IPS DF 6.9 (cell line): ENCODE results near the gene SH3PXD2B.
"Not testable (repeated sequence)": the region's sequence is repeated elsewhere in the genome, so short reads cannot be mapped to it uniquely, and the experiment has no call there.

Source experiments
- DNase-seq: peaks from one replicate; pipeline ENCODE4 v3.0.0-alpha.2; 2013; ENCODE audit warnings: low read depth, low spot score
- H3K27ac ChIP-seq: one replicate; pipeline ENCODE4 v1.5.1; 2013; ENCODE audit warnings: low read length, control low read depth
- H3K27me3 ChIP-seq: 2 replicates; pipeline ENCODE4 v1.6.1; 2013; ENCODE audit warnings: mild to moderate bottlenecking, low read length; ENCODE audit not compliant: control insufficient read depth, insufficient read depth
- H3K36me3 ChIP-seq: 2 replicates; pipeline ENCODE4 v1.6.1; 2013; ENCODE audit warnings: low read length; ENCODE audit not compliant: control insufficient read depth, insufficient read depth
- H3K4me1 ChIP-seq: 2 replicates; pipeline ENCODE4 v1.6.1; 2013; ENCODE audit warnings: low read length; ENCODE audit not compliant: control insufficient read depth, insufficient read depth
- H3K4me3 ChIP-seq: 2 replicates; pipeline ENCODE4 v1.5.1; 2013; ENCODE audit warnings: mild to moderate bottlenecking, low read length
- H3K9me3 ChIP-seq: 2 replicates; pipeline ENCODE4 v1.6.1; 2013; ENCODE audit warnings: low read length, inconsistent platforms; ENCODE audit not compliant: control insufficient read depth, insufficient read depth
- WGBS: extraction: QIAGEN DNeasy Blood & Tissue Kit; methylation state at CpG from one replicate; pipeline ENCODE4 v1.1.7; 2013; ENCODE audit warnings: mixed read lengths, missing lambda C conversion rate; ENCODE audit not compliant: insufficient read length, insufficient coverage; 5-methylcytosine and 5-hydroxymethylcytosine counted together

Gene SH3PXD2B

GRCh38 chr5:172299916-172300439 lies 154.3 kb downstream of the SH3PXD2B start:
- no peak for DNase-seq

GRCh38 chr5:172294831-172295230 lies 159.5 kb downstream of the SH3PXD2B start:
- no peaks in the 10 kb centered on the region for H3K27me3 ChIP-seq
- H3K36me3 ChIP-seq = no peaks in the 10 kb centered on the region
- DNase-seq = no peak
- no peaks in the 10 kb centered on the region; the same call in 1 of the 2 replicates for H3K4me1 ChIP-seq
- H3K27ac ChIP-seq = no peak overlapping the region
- H3K9me3 ChIP-seq = no peaks in the 10 kb centered on the region
- H3K4me3 ChIP-seq = no peak overlapping the region

More at GRCh38 chr5:172299916-172300439, 154.3 kb downstream of the SH3PXD2B start:
- no CpG with 5 or more reads among the region's 2 CpGs for WGBS
- Histone ChIP-seq H3K27me3 (no peaks in the 10 kb centered on the region), H3K4me1 (no peaks in the 10 kb centered on the region), H3K36me3 (no peaks in the 10 kb centered on the region), H3K4me3 (no peak overlapping the region), H3K27ac (no peak overlapping the region), H3K9me3 (no peaks in the 10 kb centered on the region; the same call in 1 of the 2 replicates)

- H3K9me3 ChIP-seq = no peaks in the 10 kb centered on the region
- H3K27ac ChIP-seq = no peak overlapping the region
- no peaks in the 10 kb centered on the region for H3K27me3 ChIP-seq
- H3K36me3 ChIP-seq = no peaks in the 10 kb centered on the region
- WGBS = no CpG with 5 or more reads among the region's 2 CpGs
- no peak overlapping the region for H3K4me3 ChIP-seq
- no peak for DNase-seq
- no peaks in the 10 kb centered on the region; the same call in 1 of the 2 replicates for H3K4me1 ChIP-seq
Observed at GRCh38 chr5:172293745-172294342, 160.5 kb downstream of the SH3PXD2B start.

DNA sequence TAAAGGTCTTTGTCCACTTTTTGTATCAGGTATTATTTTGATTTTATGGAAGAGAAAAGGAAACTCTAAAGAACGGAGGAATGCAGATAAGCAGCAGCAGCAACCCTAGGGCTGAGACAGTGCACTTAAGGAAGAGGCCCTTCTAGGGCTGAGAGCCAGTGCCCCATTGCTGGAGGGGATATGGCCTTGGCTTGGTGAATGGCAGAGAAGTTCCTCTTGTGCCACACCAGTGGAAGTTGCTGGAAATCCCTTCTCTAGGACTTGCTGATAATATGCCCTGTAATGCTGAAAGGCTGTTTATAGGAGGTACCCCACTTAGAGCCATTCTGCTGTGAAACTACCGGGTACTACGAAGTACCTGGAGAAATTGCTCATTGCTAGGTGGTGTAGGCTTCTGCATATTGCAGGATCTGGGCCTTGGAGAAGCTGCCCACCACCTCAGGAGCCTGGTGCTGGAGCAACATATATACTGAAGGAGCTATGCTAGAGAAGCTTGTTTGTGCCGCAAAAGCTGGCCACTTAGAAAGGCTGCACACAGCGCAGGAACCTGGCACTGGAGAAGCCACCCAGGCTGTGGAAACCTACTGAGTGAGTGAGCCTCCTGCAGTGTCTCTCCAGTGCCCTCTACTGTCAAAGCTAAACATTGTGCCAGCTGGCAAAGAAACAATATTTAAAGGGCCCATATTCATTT lies 161.1 kb downstream of the SH3PXD2B start:
- Histone ChIP-seq H3K36me3 (no peaks in the 10 kb centered on the region), H3K4me3 (no peak overlapping the region), H3K4me1 (no peaks in the 10 kb centered on the region; the same call in 1 of the 2 replicates), H3K9me3 (no peaks in the 10 kb centered on the region), H3K27me3 (no peaks in the 10 kb centered on the region), H3K27ac (no peak overlapping the region)
- no peak for DNase-seq
- no CpG with 5 or more reads among the region's 5 CpGs for WGBS

GRCh38 chr5:172291837-172292236 lies 162.5 kb downstream of the SH3PXD2B start:
- H3K36me3 ChIP-seq, H3K9me3 ChIP-seq, H3K4me3 ChIP-seq, H3K27ac ChIP-seq, DNase-seq, H3K4me1 ChIP-seq, H3K27me3 ChIP-seq: not testable (repeated sequence)
- no CpG with 5 or more reads among the region's 5 CpGs for WGBS

- Histone ChIP-seq H3K27ac (no peak overlapping the region), H3K36me3 (no peaks in the 10 kb centered on the region), H3K9me3 (no peaks in the 10 kb centered on the region), H3K4me3 (no peak overlapping the region), H3K4me1 (no peaks in the 10 kb centered on the region; the same call in 1 of the 2 replicates), H3K27me3 (no peaks in the 10 kb centered on the region)
- no CpG with 5 or more reads among the region's 4 CpGs for WGBS
- DNase-seq = no peak
Observed at GRCh38 chr5:172288465-172288864, 165.9 kb downstream of the SH3PXD2B start.

- not testable (repeated sequence) for H3K36me3 ChIP-seq, H3K4me1 ChIP-seq, H3K9me3 ChIP-seq, H3K27ac ChIP-seq, H3K27me3 ChIP-seq, H3K4me3 ChIP-seq, DNase-seq
- WGBS = no CpG with 5 or more reads among the region's 3 CpGs
Observed at GRCh38 chr5:172287140-172287539, 167.2 kb downstream of the SH3PXD2B start.

- no peak overlapping the region for H3K27ac ChIP-seq
- H3K4me1 ChIP-seq = 0 out of 2 replicates have a peak, but pooled peaks cover 1% of the 10 kb centered on the region
- WGBS = no CpG with 5 or more reads among the region's 15 CpGs
- no peaks in the 10 kb centered on the region for H3K27me3 ChIP-seq
- no peaks in the 10 kb centered on the region for H3K9me3 ChIP-seq
- DNase-seq = no peak
- no peak overlapping the region for H3K4me3 ChIP-seq
- no peaks in the 10 kb centered on the region for H3K36me3 ChIP-seq
Observed at GRCh38 chr5:172285226-172286143, 168.8 kb downstream of the SH3PXD2B start.

GRCh38 chr5:172284611-172284980 lies 169.7 kb downstream of the SH3PXD2B start:
- no peak overlapping the region for H3K27ac ChIP-seq
- no peak for DNase-seq
- no CpG with 5 or more reads among the region's 11 CpGs for WGBS

More at GRCh38 chr5:172284611-172284980, 169.7 kb downstream of the SH3PXD2B start:
- Histone ChIP-seq H3K36me3 (no peaks in the 10 kb centered on the region), H3K4me1 (0 out of 2 replicates have a peak, but pooled peaks cover 1% of the 10 kb centered on the region), H3K4me3 (peak overlapping the region; percentile 65), H3K27me3 (no peaks in the 10 kb centered on the region), H3K9me3 (no peaks in the 10 kb centered on the region)
